ENCODE data around the gene ZNF335.

The ZNF335 gene

GRCh38 chr20:45971675-45972499 lies at the start of gene ZNF335:
ZNF335 (minus strand) TSS chr20:45972203; CDS start chr20:45971410, 793 bp downstream.
- DNase-seq: peak; percentile 94 to 95

GRCh38 chr20:46020555-46020954 lies 48.6 kb upstream of the ZNF335 start:
- DNase-seq: no peak

GRCh38 chr20:46018611-46019010 lies 46.6 kb upstream of the ZNF335 start:
- no peak for DNase-seq

GRCh38 chr20:46018112-46018511 lies 46.1 kb upstream of the ZNF335 start:
- no peak for DNase-seq

GRCh38 chr20:46017272-46017671 lies 45.3 kb upstream of the ZNF335 start:
- DNase-seq: no peak

- DNase-seq: no peak
Measured at GRCh38 chr20:46014517-46015396, 42.8 kb upstream of the ZNF335 start.

GRCh38 chr20:46013829-46014516 lies 42.0 kb upstream of the ZNF335 start:
- no peak for DNase-seq

- DNase-seq: no peak
Measured at GRCh38 chr20:46013322-46013828, 41.4 kb upstream of the ZNF335 start.

- DNase-seq: no peak
Measured at GRCh38 chr20:46012921-46013320, 40.9 kb upstream of the ZNF335 start.

- no peak for DNase-seq
Measured at GRCh38 chr20:46011631-46012482, 39.9 kb upstream of the ZNF335 start.

- no peak for DNase-seq
Measured at GRCh38 chr20:46010491-46011391, 38.7 kb upstream of the ZNF335 start.

- no peak for DNase-seq
Measured at GRCh38 chr20:46009816-46010215, 37.8 kb upstream of the ZNF335 start.

- DNase-seq: no peak
Measured at GRCh38 chr20:46007671-46008070, 35.7 kb upstream of the ZNF335 start.

GRCh38 chr20:46006964-46007363 lies 35.0 kb upstream of the ZNF335 start:
- no peak for DNase-seq

GRCh38 chr20:46006022-46006705 lies 34.2 kb upstream of the ZNF335 start:
- DNase-seq: no peak

- peak in 1 of 2 donors; percentile 15 for DNase-seq
Measured at GRCh38 chr20:46004889-46005473, 33.0 kb upstream of the ZNF335 start.

GRCh38 chr20:46004187-46004586 lies 32.2 kb upstream of the ZNF335 start:
- no peak for DNase-seq

- no peak for DNase-seq
Measured at GRCh38 chr20:46002008-46002407, 30.0 kb upstream of the ZNF335 start.

- no peak for DNase-seq
Measured at GRCh38 chr20:46001498-46001897, 29.5 kb upstream of the ZNF335 start.
